H1 (cell line): ENCODE results near the gene CTNS. TPM values are rescaled to one million over a fixed set of nuclear protein-coding genes. Genes with fewer than 3 reads are reported as not detected.

Source experiments
- ASH2L ChIP-seq: fragments of 200-600, 300-600 bp; sonication (generic); IDR thresholded peaks from one replicate; pipeline ENCODE4 v1.7.1; 2017; ENCODE audit warnings: low read length
- BACH1 ChIP-seq: IDR thresholded peaks from 2 replicates; pipeline ENCODE4 v1.6.1; 2012; ENCODE audit warnings: low read length, improper control_type of control experiment
- CEBPB ChIP-seq: IDR thresholded peaks from 2 replicates; pipeline ENCODE4 v1.6.1; 2012; ENCODE audit warnings: low read depth, low read length
- CHD1 ChIP-seq: IDR thresholded peaks from 2 replicates; pipeline ENCODE4 v1.6.1; 2012; ENCODE audit warnings: low read depth, low read length, improper control_type of control experiment
- CHD2 ChIP-seq: IDR thresholded peaks from 2 replicates; pipeline ENCODE4 v1.6.1; 2012; ENCODE audit warnings: low read length, improper control_type of control experiment
- CREB1 ChIP-seq: IDR thresholded peaks from 2 replicates; pipeline ENCODE4 v1.6.1; 2012; ENCODE audit warnings: inconsistent platforms
- EGR1 ChIP-seq: IDR thresholded peaks from 2 replicates; pipeline ENCODE4 v1.6.1; 2011; ENCODE audit warnings: low read depth, low read length, borderline replicate concordance
- FOSL1 ChIP-seq: IDR thresholded peaks from 2 replicates; pipeline ENCODE4 v1.6.1; 2011; ENCODE audit warnings: mild to moderate bottlenecking, low read depth, low read length, moderate library complexity; ENCODE audit not compliant: insufficient read depth
- GTF2F1 ChIP-seq: IDR thresholded peaks from 2 replicates; pipeline ENCODE4 v1.6.1; 2012; ENCODE audit warnings: low read depth, low read length, improper control_type of control experiment, borderline replicate concordance
- JUND ChIP-seq: IDR thresholded peaks from 2 replicates; pipeline ENCODE4 v1.6.1; 2011; ENCODE audit warnings: mild to moderate bottlenecking, improper control_type of control experiment, low read length
- KDM5A ChIP-seq: fragments of 200-600 bp; IDR thresholded peaks from 2 replicates; pipeline ENCODE4 v1.7.1; 2012; ENCODE audit warnings: mild to moderate bottlenecking, low read length, inconsistent platforms, mixed read lengths
- MAFK ChIP-seq: IDR thresholded peaks from 2 replicates; pipeline ENCODE4 v1.6.1; 2012; ENCODE audit warnings: low read depth, mild to moderate bottlenecking, improper control_type of control experiment, low read length
- MAX ChIP-seq: IDR thresholded peaks from 2 replicates; pipeline ENCODE4 v1.6.1; 2012; ENCODE audit warnings: inconsistent platforms
- POLR2A ChIP-seq, 2 experiments: IDR thresholded peaks; 1 replicate in 1 of 2; 2 replicates in 1 of 2; pipeline ENCODE4 v1.6.1; 2011; ENCODE audit warnings: low read depth in 2 of 2, low read length in 2 of 2, mild to moderate bottlenecking in 2 of 2; ENCODE audit errors: control extremely low read depth in 1 of 2
- RFX5 ChIP-seq: IDR thresholded peaks from 2 replicates; pipeline ENCODE4 v1.6.1; 2011; ENCODE audit warnings: low read depth, low read length, improper control_type of control experiment, borderline replicate concordance
- RXRA ChIP-seq: IDR thresholded peaks from 2 replicates; pipeline ENCODE4 v1.6.1; 2011; ENCODE audit warnings: low read depth, mild to moderate bottlenecking, low read length, moderate library complexity; ENCODE audit not compliant: insufficient read depth
- SIRT6 ChIP-seq: IDR thresholded peaks from one replicate; pipeline ENCODE4 v1.7.1; 2012; ENCODE audit warnings: low read length, inconsistent platforms
- SP1 ChIP-seq: IDR thresholded peaks from 2 replicates; pipeline ENCODE4 v1.6.1; 2011; ENCODE audit warnings: low read depth, low read length
- SP4 ChIP-seq: IDR thresholded peaks from 2 replicates; pipeline ENCODE4 v1.6.1; 2012; ENCODE audit warnings: low read length, inconsistent platforms
- SRF ChIP-seq: IDR thresholded peaks from 2 replicates; pipeline ENCODE4 v1.6.1; 2011; ENCODE audit warnings: mild to moderate bottlenecking, low read depth, low read length, moderate library complexity
- SUZ12 ChIP-seq: fragments of 200-600 bp; sonication (generic); IDR thresholded peaks from 2 replicates; pipeline ENCODE4 v1.6.1; 2012; ENCODE audit warnings: mild to moderate bottlenecking, inconsistent platforms, low read length, moderate library complexity, mixed read lengths
- TAF7 ChIP-seq: optimal IDR thresholded peaks from 2 replicates; pipeline ENCODE3; 2011; ENCODE audit warnings: low read depth, mild to moderate bottlenecking, inconsistent platforms, low read length, moderate library complexity, borderline replicate concordance
- TCF12 ChIP-seq: IDR thresholded peaks from 2 replicates; pipeline ENCODE4 v1.6.1; 2011; ENCODE audit warnings: low read depth, mild to moderate bottlenecking, low read length
- polyA plus RNA-seq, 7 experiments: library from polyadenylated mRNA; depleted of rRNA in 3 of 7; stranded (reverse) in 5 of 7; unstranded in 2 of 7; fragments of >200 nt in 5 of 7; fragments of 200-250 nt in 2 of 7; gene quantifications; 1 replicate in 5 of 7; 2 replicates in 1 of 7; 4 replicates in 1 of 7; pipeline versions ENCODE4 v1.2.1 to v1.2.3, GENCODE V29; 2011 to 2013; ENCODE audit warnings: missing spikeins in 2 of 7, mixed read lengths in 2 of 7
- total RNA-seq: library from RNA; stranded (reverse); fragmentation: NEBNext Ultra II Directional; extraction: Animal tissue kit (Norgen Biotek cat#: 25700); gene quantifications from 2 replicates; pipeline ENCODE4 v1.2.1, GENCODE V29; 2021
- TF ChIP-seq, protein P1 (sequence below): IDR thresholded peaks from 2 replicates; pipeline ENCODE4 v1.6.1; 2012; ENCODE audit warnings: low read length, inconsistent platforms

Gene CTNS
- total and polyA plus RNA-seq, 2 of the 8 experiments (the other 6 are each of a cell fraction or from before 2014, with no cell fraction given): 11.6 to 12.9 TPM

- TF ChIP-seq RFX5 (no peak), POLR2A (IDR thresholded peaks at IDR 0.05; ENCODE audit: control extremely low read depth in 1 of 2, low read depth in 2 of 2, low read length in 2 of 2) (peak; percentile 88 to 91), CEBPB (no peak), ASH2L (peak; percentile 80), BACH1 (0 out of 2 replicates have a peak, but pooled peaks have one; percentile 23), CHD2 (no peak), SP1 (0 out of 2 replicates have a peak, but pooled peaks have one; percentile 13), TAF7 (peak; percentile 93), SP4 (peak; percentile 93; the same call in 1 of the 2 replicates), SIRT6 (no peak), FOSL1 (no peak), EGR1 (no peak), MAFK (no peak), KDM5A (peak; percentile 79), TCF12 (no peak), JUND (no peak), GTF2F1 (no peak; the same call in 1 of the 2 replicates), CREB1 (peak; percentile 43; the same call in 1 of the 2 replicates), RXRA (no peak), MAX (peak; percentile 42; the same call in 1 of the 2 replicates), CHD1 (no peak), SUZ12 (no peak), SRF (no peak)
- TF ChIP-seq, protein P1, sequence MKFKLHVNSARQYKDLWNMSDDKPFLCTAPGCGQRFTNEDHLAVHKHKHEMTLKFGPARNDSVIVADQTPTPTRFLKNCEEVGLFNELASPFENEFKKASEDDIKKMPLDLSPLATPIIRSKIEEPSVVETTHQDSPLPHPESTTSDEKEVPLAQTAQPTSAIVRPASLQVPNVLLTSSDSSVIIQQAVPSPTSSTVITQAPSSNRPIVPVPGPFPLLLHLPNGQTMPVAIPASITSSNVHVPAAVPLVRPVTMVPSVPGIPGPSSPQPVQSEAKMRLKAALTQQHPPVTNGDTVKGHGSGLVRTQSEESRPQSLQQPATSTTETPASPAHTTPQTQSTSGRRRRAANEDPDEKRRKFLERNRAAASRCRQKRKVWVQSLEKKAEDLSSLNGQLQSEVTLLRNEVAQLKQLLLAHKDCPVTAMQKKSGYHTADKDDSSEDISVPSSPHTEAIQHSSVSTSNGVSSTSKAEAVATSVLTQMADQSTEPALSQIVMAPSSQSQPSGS: no peak
These were observed 31.9 kb downstream of the CTNS start, which contains the start of the genes EMC6 and TAX1BP3 (continued) for GRCh38 chr17:3668279-3669084.
